ENCODE data around the gene ADAMTS2.

DNA sequence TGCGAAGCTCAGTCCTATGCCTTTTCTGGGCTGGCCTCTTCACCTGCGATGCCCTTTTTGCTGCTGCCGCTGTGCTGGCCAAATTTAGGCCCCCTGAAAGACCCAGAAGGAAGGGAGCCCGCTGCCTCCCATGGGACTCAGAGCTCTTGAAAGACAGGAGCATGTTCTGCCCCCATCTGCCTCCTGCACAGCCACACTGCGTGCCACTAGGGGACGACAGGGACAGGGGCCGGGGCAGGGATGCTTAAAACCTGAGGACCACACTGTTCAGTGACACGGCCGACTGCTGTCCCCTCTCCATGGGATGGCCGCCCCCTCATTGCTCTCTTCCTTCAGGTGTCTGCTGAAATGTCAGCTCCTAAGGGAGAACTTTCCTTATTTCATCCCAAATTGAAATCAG is 132.4 kb downstream of the ADAMTS2 start:
- TF ChIP-seq EZH2 (IDR thresholded peaks at IDR 0.05) (no peak), POLR2AphosphoS5 (IDR thresholded peaks at IDR 0.05; ENCODE audit: borderline replicate concordance, low read depth, low read length) (no peak), FOXP2 (optimal IDR thresholded peaks at IDR 0.05; ENCODE audit: control extremely low read depth, extremely low read length, insufficient read depth) (no peak)
